OCI-LY1 (cell line): ENCODE measurements around the gene GLB1L3.

Source experiments
- EZH2 ChIP-seq: fragments of 200-600 bp; sonication (generic), shearing (Covaris generic); IDR thresholded peaks from 2 replicates; pipeline ENCODE4 v1.8.0; 2017; ENCODE audit warnings: borderline replicate concordance, mixed run types, mild to moderate bottlenecking, antibody characterized with exemption, low read length, moderate library complexity, mixed read lengths
- TF ChIP-seq, protein P1 (sequence below): fragments of 200-600 bp; sonication (generic), shearing (Covaris generic); IDR thresholded peaks from 2 replicates; pipeline ENCODE4 v1.5.1; 2017; ENCODE audit warnings: mild to moderate bottlenecking, antibody characterized with exemption, low read length, moderate library complexity, mixed read lengths

- TF ChIP-seq, protein P1, sequence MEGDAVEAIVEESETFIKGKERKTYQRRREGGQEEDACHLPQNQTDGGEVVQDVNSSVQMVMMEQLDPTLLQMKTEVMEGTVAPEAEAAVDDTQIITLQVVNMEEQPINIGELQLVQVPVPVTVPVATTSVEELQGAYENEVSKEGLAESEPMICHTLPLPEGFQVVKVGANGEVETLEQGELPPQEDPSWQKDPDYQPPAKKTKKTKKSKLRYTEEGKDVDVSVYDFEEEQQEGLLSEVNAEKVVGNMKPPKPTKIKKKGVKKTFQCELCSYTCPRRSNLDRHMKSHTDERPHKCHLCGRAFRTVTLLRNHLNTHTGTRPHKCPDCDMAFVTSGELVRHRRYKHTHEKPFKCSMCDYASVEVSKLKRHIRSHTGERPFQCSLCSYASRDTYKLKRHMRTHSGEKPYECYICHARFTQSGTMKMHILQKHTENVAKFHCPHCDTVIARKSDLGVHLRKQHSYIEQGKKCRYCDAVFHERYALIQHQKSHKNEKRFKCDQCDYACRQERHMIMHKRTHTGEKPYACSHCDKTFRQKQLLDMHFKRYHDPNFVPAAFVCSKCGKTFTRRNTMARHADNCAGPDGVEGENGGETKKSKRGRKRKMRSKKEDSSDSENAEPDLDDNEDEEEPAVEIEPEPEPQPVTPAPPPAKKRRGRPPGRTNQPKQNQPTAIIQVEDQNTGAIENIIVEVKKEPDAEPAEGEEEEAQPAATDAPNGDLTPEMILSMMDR, result no peak
- TF ChIP-seq EZH2, result no peak
These were observed 3.5 kb upstream of the GLB1L3 start for GRCh38 chr11:134272381-134273316.
